ENCODE measurements around the gene CEP135. TPM values are rescaled to one million over a fixed set of nuclear protein-coding genes. Genes with fewer than 3 reads are reported as not detected.
"Not testable (repeated sequence)": the region's sequence is repeated elsewhere in the genome, so short reads cannot be mapped to it uniquely, and the experiment has no call there.

Gene CEP135
- total RNA-seq, 1 donor from 2014 or later = 8.2 TPM

DNA sequence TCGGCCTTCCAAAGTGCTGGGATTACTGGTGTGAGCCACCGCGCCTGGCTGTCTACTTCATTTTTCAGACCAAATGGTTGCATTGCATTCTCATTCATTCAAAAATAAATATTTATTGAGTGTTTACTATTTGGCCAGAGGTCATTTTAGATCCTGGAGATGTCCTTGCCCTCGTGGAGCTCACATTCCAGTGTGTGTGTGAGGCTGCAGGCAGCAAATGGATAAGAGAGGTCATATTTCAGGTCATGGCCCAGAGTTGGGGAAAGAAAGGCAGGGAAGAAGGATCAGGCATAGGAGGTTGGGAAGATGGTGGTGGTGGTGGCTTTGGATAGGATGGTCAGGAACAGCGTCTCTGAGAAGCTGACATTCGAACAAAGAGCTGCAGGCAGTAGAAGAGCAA is 119.1 kb downstream of the CEP135 start:
- no peaks in the 10 kb centered on the region for H3K27me3 ChIP-seq (ENCODE audit: insufficient read depth, low read length)
- H3K4me1 ChIP-seq (ENCODE audit: insufficient read depth, low read length) = no peaks in the 10 kb centered on the region
- no peak overlapping the region for H3K9ac ChIP-seq (ENCODE audit: low read length)
- FAIRE-seq (no peak), DNase-seq (ENCODE audit: low read depth) (no peak)
- no peak overlapping the region for H3K27ac ChIP-seq (ENCODE audit: low read depth, low read length)
- H4K20me1 ChIP-seq (ENCODE audit: insufficient read depth, low read length) = no peaks in the 10 kb centered on the region
- H3K4me2 ChIP-seq (ENCODE audit: low read length) = no peak overlapping the region
- H3K9me3 ChIP-seq (ENCODE audit: insufficient read depth, low read depth, low read length) = no peaks in the 10 kb centered on the region
- no peak overlapping the region for H2AFZ ChIP-seq (ENCODE audit: low read depth, low read length)
- Mint-ChIP-seq H3K27ac (ENCODE audit: unreplicated experiment) (no peak overlapping the region), H3K27me3 (ENCODE audit: low read depth, unreplicated experiment) (no peaks in the 10 kb centered on the region), H3K36me3 (ENCODE audit: low read depth, unreplicated experiment) (peaks cover 10% of the 10 kb centered on the region), H3K9me3 (ENCODE audit: unreplicated experiment) (peaks cover 5% of the 10 kb centered on the region), H3K4me3 (ENCODE audit: unreplicated experiment) (no peak overlapping the region), H3K4me1 (ENCODE audit: low read depth, unreplicated experiment) (peaks cover 5% of the 10 kb centered on the region)
- H3K79me2 ChIP-seq (ENCODE audit: insufficient read depth, low read length) = no peaks in the 10 kb centered on the region
- H3K4me3 ChIP-seq (ENCODE audit: insufficient read depth, low read depth, low read length) = no peak overlapping the region
- TF ChIP-seq, protein P1, sequence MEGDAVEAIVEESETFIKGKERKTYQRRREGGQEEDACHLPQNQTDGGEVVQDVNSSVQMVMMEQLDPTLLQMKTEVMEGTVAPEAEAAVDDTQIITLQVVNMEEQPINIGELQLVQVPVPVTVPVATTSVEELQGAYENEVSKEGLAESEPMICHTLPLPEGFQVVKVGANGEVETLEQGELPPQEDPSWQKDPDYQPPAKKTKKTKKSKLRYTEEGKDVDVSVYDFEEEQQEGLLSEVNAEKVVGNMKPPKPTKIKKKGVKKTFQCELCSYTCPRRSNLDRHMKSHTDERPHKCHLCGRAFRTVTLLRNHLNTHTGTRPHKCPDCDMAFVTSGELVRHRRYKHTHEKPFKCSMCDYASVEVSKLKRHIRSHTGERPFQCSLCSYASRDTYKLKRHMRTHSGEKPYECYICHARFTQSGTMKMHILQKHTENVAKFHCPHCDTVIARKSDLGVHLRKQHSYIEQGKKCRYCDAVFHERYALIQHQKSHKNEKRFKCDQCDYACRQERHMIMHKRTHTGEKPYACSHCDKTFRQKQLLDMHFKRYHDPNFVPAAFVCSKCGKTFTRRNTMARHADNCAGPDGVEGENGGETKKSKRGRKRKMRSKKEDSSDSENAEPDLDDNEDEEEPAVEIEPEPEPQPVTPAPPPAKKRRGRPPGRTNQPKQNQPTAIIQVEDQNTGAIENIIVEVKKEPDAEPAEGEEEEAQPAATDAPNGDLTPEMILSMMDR (IDR thresholded peaks at IDR 0.05; ENCODE audit: insufficient read depth, low read depth, low read length) = no peak
- TF ChIP-seq EZH2 (IDR thresholded peaks at IDR 0.05; ENCODE audit: insufficient read depth, low read length) = no peak
- H3K36me3 ChIP-seq (ENCODE audit: insufficient read depth, low read length) = no peaks in the 10 kb centered on the region

DNA sequence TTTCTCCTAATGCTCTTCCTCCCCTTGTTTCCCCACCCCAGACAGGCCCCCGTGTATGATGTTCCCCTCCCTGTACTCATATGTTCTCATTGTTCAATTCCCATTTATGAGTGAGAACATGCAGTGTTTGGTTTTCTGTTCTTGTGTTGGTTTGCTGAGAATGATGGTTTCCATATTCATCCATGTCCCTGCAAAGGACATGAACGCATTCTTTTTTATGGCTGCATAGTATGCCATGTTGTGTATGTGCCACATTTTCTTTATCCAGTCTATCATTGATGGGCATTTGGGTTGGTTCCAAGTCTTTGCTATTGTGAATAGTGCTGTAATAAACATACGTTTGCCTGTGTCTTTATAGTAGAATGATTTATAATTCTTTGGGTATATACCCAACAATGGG is 124.0 kb downstream of the CEP135 start:
- H3K36me3 ChIP-seq (ENCODE audit: insufficient read depth, low read length); H3K9me3 ChIP-seq (ENCODE audit: insufficient read depth, low read depth, low read length); H3K4me3 ChIP-seq (ENCODE audit: insufficient read depth, low read depth, low read length); H3K4me1 ChIP-seq (ENCODE audit: insufficient read depth, low read length); H3K4me2 ChIP-seq (ENCODE audit: low read length); FAIRE-seq; DNase-seq (ENCODE audit: low read depth); H3K4me3 Mint-ChIP-seq (ENCODE audit: unreplicated experiment); H3K36me3 Mint-ChIP-seq (ENCODE audit: low read depth, unreplicated experiment); H3K27ac ChIP-seq (ENCODE audit: low read depth, low read length); H3K27ac Mint-ChIP-seq (ENCODE audit: unreplicated experiment); H3K27me3 ChIP-seq (ENCODE audit: insufficient read depth, low read length); H3K9me3 Mint-ChIP-seq (ENCODE audit: unreplicated experiment); H4K20me1 ChIP-seq (ENCODE audit: insufficient read depth, low read length); H3K4me1 Mint-ChIP-seq (ENCODE audit: low read depth, unreplicated experiment); H3K79me2 ChIP-seq (ENCODE audit: insufficient read depth, low read length); H3K27me3 Mint-ChIP-seq (ENCODE audit: low read depth, unreplicated experiment); H2AFZ ChIP-seq (ENCODE audit: low read depth, low read length); H3K9ac ChIP-seq (ENCODE audit: low read length): not testable (repeated sequence)

DNA sequence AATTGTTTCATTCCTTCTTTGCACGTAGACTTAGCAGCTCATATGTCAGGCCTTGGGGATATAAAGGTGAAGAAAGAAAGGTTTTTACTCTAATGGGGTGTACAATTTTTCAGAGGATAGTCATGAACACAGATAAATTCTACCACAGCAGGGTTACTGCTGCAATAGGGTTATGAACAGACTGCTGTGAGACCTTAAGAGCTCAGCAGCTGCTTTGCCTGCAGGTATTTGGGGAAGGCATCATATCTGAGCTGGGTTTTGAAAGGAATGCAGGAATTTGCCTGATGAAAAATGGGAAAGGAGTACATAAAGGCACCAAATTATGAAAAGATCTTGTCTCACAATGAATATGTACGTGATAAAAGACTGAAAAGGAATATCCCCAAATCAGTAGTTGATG is 128.9 kb downstream of the CEP135 start:
- Mint-ChIP-seq H3K4me1 (ENCODE audit: low read depth, unreplicated experiment) (peaks cover 2% of the 10 kb centered on the region), H3K9me3 (ENCODE audit: unreplicated experiment) (no peaks in the 10 kb centered on the region), H3K4me3 (ENCODE audit: unreplicated experiment) (no peak overlapping the region), H3K36me3 (ENCODE audit: low read depth, unreplicated experiment) (no peaks in the 10 kb centered on the region), H3K27ac (ENCODE audit: unreplicated experiment) (no peak overlapping the region), H3K27me3 (ENCODE audit: low read depth, unreplicated experiment) (no peaks in the 10 kb centered on the region)
- Histone ChIP-seq H3K27ac (ENCODE audit: low read depth, low read length) (no peak overlapping the region), H3K79me2 (ENCODE audit: insufficient read depth, low read length) (no peaks in the 10 kb centered on the region), H3K4me3 (ENCODE audit: insufficient read depth, low read depth, low read length) (no peak overlapping the region), H3K9ac (ENCODE audit: low read length) (no peak overlapping the region), H3K27me3 (ENCODE audit: insufficient read depth, low read length) (no peaks in the 10 kb centered on the region), H3K36me3 (ENCODE audit: insufficient read depth, low read length) (no peaks in the 10 kb centered on the region), H3K4me1 (ENCODE audit: insufficient read depth, low read length) (no peaks in the 10 kb centered on the region), H3K4me2 (ENCODE audit: low read length) (no peak overlapping the region), H2AFZ (ENCODE audit: low read depth, low read length) (no peak overlapping the region), H3K9me3 (ENCODE audit: insufficient read depth, low read depth, low read length) (no peaks in the 10 kb centered on the region), H4K20me1 (ENCODE audit: insufficient read depth, low read length) (no peaks in the 10 kb centered on the region)
- peak; percentile 16 for DNase-seq (ENCODE audit: low read depth)
- TF ChIP-seq, protein P1 (IDR thresholded peaks at IDR 0.05; ENCODE audit: insufficient read depth, low read depth, low read length) = no peak
- no peak for TF ChIP-seq EZH2 (IDR thresholded peaks at IDR 0.05; ENCODE audit: insufficient read depth, low read length)
- no peak for FAIRE-seq

Measured in astrocyte (in vitro differentiated cells and primary cell).